Activated CD8-positive, alpha-beta memory T cell treated with anti-CD3 and anti-CD28 coated beads for 1 hour (primary cell): ENCODE results near the gene MTOR.

Source experiments
- DNase-seq, 2 donors: peaks; one replicate each; pipeline ENCODE4 v3.0.0-alpha.2; 2020; ENCODE audit warnings: low read depth in 1 of 2; ENCODE audit errors: extremely low read depth in 1 of 2

The MTOR gene

DNA sequence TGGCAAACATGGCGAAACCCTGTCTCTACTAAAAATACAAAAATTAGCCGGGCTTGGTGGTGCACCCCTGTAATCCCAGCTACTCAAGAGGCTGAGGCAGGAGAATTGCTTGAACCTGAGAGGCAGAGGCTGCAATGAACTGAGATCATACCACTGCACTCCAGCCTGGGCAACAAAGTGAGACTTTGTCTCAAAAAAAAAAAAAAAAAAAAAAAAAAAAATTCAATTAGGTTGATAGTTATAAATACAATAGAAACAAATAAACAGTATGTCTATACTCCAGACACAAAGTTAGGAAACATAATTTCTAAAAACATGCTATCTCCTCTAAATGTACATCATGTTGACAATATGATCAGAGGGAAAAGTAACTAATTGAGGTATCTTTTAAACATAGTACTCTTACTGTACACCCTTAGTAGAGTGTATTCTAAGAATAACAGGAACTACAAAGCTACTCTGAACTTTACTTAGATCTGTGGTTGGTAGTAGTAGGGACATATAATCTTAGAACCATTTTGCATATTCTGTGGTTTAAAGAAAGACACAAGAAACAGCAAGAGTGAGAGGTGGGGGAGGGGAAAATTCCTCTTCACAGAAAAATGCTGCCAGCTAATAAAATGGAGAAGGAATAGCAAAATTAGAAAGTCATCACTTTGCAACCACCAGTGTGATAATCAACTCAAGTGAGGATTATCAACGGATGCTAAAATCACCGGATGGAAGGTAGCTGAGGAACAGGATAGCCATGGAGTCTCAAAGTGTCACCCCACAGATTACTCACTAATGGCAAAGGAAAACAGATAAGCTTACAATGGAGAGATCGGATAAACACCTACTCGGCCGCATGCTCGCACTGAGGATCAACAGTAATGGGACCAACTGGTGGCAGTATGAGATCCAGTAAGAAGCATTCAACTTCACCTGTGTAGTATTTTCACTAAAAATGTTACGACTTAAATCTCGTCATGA lies 35.0 kb downstream of the MTOR start:
- no peak for DNase-seq

GRCh38 chr1:11216074-11216473 lies 46.3 kb downstream of the MTOR start:
- no peak for DNase-seq

- DNase-seq: no peak
Observed at GRCh38 chr1:11215381-11216005, 46.9 kb downstream of the MTOR start.

GRCh38 chr1:11214698-11215380 lies 47.5 kb downstream of the MTOR start:
- no peak for DNase-seq

- DNase-seq: no peak
Observed at GRCh38 chr1:11211925-11212587, 50.3 kb downstream of the MTOR start.

GRCh38 chr1:11211461-11211860 lies 50.9 kb downstream of the MTOR start:
- no peak for DNase-seq

DNA sequence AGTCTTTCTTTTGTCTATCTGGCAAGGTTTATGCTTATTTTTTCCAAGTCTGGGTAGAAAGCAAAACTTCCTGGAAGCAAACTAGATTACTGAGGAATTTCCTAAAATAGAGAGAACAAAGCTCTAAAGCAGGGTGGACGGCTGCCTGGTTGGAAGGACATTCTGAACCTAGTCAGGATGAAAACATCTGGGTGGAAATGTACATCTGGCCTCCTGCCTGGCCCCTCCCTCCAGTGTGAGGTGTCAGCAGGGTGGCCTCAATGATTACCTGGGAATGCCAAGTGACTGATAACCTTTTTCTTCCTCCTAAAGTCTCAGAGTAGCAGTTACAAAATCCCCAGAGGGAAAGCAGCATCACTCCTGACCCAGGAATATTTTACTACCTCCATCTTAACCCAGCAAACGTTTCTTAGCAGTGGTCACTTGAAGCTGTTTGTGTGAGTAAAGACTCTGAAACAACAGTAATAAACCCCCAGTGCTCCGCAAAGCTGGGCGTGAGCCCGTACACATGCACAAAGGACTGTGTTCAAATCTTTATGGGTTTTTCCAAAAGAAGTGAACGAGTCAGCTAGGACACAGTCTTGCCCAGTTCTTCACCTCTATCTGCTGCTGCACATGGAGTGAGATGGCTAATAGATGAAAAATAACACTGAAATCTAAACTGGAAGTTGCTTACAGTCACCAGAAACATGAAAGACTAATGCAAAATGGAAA lies 54.3 kb downstream of the MTOR start:
- no peak for DNase-seq

- DNase-seq: no peak
Observed at GRCh38 chr1:11204396-11205190, 57.8 kb downstream of the MTOR start.

DNA sequence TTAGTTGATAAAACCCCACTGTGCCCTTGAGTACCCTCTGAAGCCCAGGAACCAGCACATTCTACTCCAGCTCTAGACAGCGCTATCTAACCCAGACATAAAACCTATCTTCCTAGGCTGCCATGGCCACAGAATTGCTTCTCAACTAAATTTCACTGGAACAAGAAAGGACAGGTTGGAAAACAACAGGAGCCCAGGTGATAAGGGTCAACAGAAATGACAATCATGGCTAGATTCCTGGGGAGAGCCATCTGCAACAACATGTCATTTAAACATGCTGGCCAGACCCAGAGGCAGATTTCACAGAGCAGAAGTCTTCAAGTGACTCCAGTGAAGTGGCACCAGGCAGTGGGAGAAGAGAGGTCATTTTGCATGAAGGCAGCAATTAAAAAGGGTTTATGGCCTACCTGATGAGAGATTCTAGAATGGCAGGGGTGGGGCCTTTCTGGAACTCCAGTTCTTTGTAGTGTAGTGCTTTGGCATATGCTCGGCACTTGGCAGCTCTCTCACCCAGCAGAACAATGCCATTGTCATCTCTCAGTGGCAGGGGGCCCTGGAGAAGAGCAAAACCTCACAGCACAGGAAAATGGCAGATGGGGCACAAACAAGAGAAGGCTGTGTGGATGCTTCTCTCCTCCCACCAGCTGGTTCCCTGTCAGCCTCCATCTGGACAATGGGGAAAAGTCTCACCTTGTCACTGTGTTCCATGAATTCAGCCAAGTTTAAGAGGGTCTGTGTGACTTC lies 63.3 kb downstream of the MTOR start:
- no peak for DNase-seq

- no peak for DNase-seq
Observed at GRCh38 chr1:11198257-11198656, 64.1 kb downstream of the MTOR start.

DNA sequence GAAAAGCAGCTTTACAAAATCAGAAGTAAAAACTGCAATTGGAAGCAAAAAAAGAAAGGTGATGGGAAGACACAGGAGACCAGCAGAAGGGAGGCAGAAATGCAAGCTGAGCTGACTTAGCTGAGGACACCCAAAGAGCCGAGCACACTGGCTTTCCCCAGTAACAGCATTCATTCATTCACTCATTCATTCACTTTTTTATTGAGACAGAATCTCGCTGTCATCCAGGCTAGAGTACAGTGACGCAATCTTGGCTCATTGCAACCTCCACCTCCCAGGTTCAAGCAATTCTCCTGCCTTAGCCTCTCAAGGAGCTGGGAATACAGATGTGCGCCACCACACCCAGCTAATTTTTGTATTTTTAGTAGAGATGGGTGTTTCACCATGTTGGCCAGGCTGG lies 65.0 kb downstream of the MTOR start:
- DNase-seq: no peak

GRCh38 chr1:11196945-11197344 lies 65.4 kb downstream of the MTOR start:
- no peak for DNase-seq

DNA sequence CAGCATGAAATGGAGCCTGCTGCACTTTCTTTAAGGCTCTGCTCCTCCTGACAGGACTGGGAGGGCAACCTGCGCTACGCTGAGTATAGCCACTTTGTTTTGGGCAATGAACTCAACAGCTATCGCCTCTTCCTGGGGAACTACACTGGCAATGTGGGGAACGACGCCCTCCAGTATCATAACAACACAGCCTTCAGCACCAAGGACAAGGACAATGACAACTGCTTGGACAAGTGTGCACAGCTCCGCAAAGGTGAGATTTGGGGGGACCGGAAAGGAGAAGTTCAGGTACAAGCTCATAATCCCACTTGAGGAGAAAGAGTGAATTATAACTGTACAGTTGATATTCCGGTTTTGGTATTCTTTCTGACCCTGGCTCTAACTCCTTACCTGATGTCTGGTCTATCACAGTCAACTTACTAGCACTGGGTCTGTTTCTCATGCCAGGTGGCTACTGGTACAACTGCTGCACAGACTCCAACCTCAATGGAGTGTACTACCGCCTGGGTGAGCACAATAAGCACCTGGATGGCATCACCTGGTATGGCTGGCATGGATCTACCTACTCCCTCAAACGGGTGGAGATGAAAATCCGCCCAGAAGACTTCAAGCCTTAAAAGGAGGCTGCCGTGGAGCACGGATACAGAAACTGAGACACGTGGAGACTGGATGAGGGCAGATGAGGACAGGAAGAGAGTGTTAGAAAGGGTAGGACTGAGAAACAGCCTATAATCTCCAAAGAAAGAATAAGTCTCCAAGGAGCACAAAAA lies 67.8 kb downstream of the MTOR start:
- DNase-seq: no peak

DNA sequence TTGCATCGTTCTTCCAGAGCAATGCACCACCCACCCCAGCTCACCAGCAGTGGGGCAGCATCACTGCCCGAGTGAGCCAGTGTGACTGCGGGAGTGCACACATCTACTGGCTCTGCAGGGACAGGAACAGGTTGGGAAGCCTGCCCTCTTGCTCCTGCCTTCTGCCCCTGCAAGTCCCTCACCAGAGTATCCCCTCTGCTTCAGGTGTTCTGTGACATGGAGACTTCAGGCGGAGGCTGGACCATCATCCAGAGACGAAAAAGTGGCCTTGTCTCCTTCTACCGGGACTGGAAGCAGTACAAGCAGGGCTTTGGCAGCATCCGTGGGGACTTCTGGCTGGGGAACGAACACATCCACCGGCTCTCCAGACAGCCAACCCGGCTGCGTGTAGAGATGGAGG lies 69.0 kb downstream of the MTOR start:
- no peak for DNase-seq

- DNase-seq: no peak
Observed at GRCh38 chr1:11188858-11189451, 73.4 kb downstream of the MTOR start, which contains the start of gene ANGPTL7. ANGPTL7 (plus strand) TSS chr1:11189355; CDS start chr1:11189580, 225 bp downstream.

- DNase-seq: no peak
Observed at GRCh38 chr1:11188381-11188780, 74.0 kb downstream of the MTOR start.

GRCh38 chr1:11187931-11188330 lies 74.4 kb downstream of the MTOR start:
- DNase-seq: no peak

DNA sequence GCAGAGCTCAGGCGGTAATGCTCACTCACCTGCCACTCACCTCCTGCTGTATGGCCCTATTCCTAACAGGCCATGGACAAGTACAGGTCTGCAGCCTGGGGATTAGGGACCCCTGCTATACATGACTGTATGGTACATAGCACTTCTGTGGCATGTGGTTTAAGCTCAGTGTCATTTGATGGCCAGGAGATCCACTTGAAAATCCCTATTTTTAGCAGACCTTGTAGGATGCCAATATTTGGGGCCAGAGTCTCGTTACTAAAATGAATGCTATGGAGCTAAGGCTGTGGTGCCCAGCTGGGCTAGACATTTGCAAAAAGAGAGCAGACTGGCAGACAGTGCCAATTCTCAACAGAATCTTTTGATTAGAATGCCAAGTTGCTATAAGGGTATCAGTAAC lies 74.9 kb downstream of the MTOR start:
- DNase-seq: no peak
